GM12865 (cell line): Measurements from ENCODE around the gene GALR3.

ENCODE experiments used
- DNase-seq: peaks from one replicate; pipeline ENCODE4 v3.0.0; 2010; ENCODE audit warnings: low read depth
- H3K4me3 ChIP-seq: 2 replicates; pipeline ENCODE4 v1.5.1; 2011; ENCODE audit warnings: mild to moderate bottlenecking, low read depth, low read length, control low read depth
- TF ChIP-seq, protein P1 (sequence below): IDR thresholded peaks from 2 replicates; pipeline ENCODE4 v1.5.1; 2011; ENCODE audit warnings: low read length, control low read depth, low read depth, inconsistent platforms; ENCODE audit not compliant: insufficient read depth; ENCODE audit errors: missing control alignments

Gene GALR3, protein sequence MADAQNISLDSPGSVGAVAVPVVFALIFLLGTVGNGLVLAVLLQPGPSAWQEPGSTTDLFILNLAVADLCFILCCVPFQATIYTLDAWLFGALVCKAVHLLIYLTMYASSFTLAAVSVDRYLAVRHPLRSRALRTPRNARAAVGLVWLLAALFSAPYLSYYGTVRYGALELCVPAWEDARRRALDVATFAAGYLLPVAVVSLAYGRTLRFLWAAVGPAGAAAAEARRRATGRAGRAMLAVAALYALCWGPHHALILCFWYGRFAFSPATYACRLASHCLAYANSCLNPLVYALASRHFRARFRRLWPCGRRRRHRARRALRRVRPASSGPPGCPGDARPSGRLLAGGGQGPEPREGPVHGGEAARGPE

DNA sequence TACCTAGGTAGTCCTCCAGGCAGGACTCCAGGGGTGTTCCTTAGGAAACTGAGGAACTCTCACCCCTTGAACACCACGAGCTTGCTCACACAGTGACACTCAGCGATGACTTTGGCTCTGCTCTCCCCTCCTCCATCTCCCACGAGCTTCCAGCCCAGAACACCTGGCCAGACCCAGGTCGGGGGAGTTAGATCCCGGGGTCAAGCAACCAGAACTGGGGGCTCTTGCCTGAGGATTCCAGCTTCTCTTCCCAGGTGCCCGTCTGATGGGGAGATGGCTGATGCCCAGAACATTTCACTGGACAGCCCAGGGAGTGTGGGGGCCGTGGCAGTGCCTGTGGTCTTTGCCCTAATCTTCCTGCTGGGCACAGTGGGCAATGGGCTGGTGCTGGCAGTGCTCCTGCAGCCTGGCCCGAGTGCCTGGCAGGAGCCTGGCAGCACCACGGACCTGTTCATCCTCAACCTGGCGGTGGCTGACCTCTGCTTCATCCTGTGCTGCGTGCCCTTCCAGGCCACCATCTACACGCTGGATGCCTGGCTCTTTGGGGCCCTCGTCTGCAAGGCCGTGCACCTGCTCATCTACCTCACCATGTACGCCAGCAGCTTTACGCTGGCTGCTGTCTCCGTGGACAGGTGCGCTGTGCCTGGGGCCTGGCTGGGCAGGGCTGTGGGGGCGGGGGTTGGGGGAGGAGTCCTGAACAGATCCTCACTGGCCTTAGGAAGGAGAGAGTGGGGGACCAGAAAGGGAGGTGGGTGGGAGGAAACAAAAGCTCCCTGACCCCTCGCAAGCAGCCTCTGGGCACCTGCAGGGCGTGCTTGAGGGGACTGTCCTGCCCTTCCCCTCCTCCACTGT is at the start of gene GALR3:
GALR3 (plus strand) TSS at position 249 of the 852 bp plus-strand sequence; CDS start at position 274, 25 bp downstream.
- peak within 1 kb of the TSS; percentile 43 for H3K4me3 ChIP-seq
- no peak for DNase-seq
- TF ChIP-seq, protein P1, sequence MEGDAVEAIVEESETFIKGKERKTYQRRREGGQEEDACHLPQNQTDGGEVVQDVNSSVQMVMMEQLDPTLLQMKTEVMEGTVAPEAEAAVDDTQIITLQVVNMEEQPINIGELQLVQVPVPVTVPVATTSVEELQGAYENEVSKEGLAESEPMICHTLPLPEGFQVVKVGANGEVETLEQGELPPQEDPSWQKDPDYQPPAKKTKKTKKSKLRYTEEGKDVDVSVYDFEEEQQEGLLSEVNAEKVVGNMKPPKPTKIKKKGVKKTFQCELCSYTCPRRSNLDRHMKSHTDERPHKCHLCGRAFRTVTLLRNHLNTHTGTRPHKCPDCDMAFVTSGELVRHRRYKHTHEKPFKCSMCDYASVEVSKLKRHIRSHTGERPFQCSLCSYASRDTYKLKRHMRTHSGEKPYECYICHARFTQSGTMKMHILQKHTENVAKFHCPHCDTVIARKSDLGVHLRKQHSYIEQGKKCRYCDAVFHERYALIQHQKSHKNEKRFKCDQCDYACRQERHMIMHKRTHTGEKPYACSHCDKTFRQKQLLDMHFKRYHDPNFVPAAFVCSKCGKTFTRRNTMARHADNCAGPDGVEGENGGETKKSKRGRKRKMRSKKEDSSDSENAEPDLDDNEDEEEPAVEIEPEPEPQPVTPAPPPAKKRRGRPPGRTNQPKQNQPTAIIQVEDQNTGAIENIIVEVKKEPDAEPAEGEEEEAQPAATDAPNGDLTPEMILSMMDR, result no peak

DNA sequence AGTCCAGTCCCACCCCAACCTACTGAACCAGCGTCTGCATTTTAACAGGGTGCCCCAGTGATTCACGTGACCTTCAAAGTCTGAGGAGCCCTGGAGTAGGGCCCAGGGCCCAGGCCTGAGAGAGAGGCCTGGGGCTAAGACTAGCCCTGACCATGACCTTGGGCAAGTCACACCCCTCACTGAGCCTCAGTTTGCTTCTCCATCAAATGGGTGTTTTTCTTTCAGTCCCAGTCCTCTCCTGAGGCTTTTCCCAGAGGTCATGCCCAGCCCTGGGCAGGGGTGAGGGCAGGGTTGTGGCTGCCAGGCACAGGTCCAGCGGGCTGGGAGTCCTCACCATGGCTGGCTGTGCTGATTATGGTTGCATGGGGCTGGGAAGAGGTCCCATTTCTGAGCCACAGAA is 48.5 kb upstream of the GALR3 start:
- no peak for DNase-seq
- H3K4me3 ChIP-seq, result no peak overlapping the region
- TF ChIP-seq, protein P1, result no peak

- no peak overlapping the region for H3K4me3 ChIP-seq
- TF ChIP-seq, protein P1, result no peak
- no peak for DNase-seq
Observed at GRCh38 chr22:37775785-37776638, 47.2 kb upstream of the GALR3 start.

GRCh38 chr22:37776639-37777005 is 46.6 kb upstream of the GALR3 start:
- H3K4me3 ChIP-seq, result no peak overlapping the region
- no peak for DNase-seq
- TF ChIP-seq, protein P1, result no peak

DNA sequence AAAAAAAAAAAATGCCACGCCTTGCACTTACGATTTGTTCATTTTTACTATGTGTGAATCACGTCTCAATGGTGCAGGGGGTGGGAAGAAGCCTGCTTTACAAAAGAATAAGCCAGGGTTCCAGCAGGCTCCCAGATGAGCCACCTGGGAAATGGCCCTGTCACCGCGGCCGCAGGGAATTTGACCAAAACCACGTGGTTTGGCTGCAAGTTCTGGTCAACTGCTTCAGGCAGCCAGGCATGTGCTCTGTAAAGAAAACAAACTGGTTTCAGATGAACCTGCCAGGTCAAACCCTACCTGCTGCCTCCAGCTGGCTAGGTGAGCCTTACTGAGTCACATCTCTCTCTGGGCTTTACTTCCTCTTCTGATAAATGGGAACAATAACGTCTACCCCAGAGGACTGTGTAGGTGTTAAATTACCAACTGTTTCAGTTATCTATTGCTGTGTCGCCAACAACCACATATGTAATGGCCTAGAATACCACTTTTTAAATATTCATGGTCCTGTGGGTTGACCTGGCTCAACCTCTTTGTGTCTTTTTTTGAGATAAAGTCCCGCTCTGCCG is 46.0 kb upstream of the GALR3 start:
- DNase-seq, result peak; percentile 73
- TF ChIP-seq, protein P1, result no peak
- no peak overlapping the region for H3K4me3 ChIP-seq

- TF ChIP-seq, protein P1, result no peak
- no peak overlapping the region for H3K4me3 ChIP-seq
- DNase-seq, result no peak
Observed at GRCh38 chr22:37778370-37779009, 44.7 kb upstream of the GALR3 start.
